H9 (cell line): ENCODE results near the gene NUP35. TPM values are rescaled to one million over a fixed set of nuclear protein-coding genes. Genes with fewer than 3 reads are reported as not detected.

Experiments
- DNase-seq: peaks from one replicate; pipeline ENCODE4 v3.0.0-alpha.2; 2017
- H2AFZ ChIP-seq: one replicate; pipeline ENCODE4 v1.6.1; 2013; ENCODE audit warnings: mild to moderate bottlenecking, low read length, control low read depth, moderate library complexity
- H2AK5ac ChIP-seq: 2 replicates; pipeline ENCODE4 v1.6.1; 2013; ENCODE audit warnings: low read length, control low read depth, mixed read lengths; ENCODE audit not compliant: insufficient read length
- H2BK120ac ChIP-seq: one replicate; pipeline ENCODE4 v1.6.1; 2013; ENCODE audit warnings: low read depth, mild to moderate bottlenecking, low read length, control low read depth, inconsistent platforms; ENCODE audit not compliant: poor library complexity, severe bottlenecking
- H2BK12ac ChIP-seq: 2 replicates; pipeline ENCODE4 v1.6.1; 2013; ENCODE audit warnings: low read length, control low read depth, mixed read lengths, low read depth; ENCODE audit not compliant: insufficient read length
- H2BK15ac ChIP-seq: 2 replicates; pipeline ENCODE4 v1.6.1; 2013; ENCODE audit warnings: low read depth, low read length, control low read depth
- H2BK20ac ChIP-seq: one replicate; pipeline ENCODE4 v1.6.1; 2013; ENCODE audit warnings: low read depth, mild to moderate bottlenecking, low read length, control low read depth, inconsistent platforms; ENCODE audit not compliant: poor library complexity, severe bottlenecking
- H2BK5ac ChIP-seq: 2 replicates; pipeline ENCODE4 v1.6.1; 2013; ENCODE audit warnings: low read length, control low read depth, mixed read lengths; ENCODE audit not compliant: insufficient read length
- H3K14ac ChIP-seq: 2 replicates; pipeline ENCODE4 v1.6.1; 2013; ENCODE audit warnings: low read length, control low read depth; ENCODE audit not compliant: insufficient read depth
- H3K18ac ChIP-seq: 2 replicates; pipeline ENCODE4 v1.6.1; 2013; ENCODE audit warnings: low read depth, mild to moderate bottlenecking, mixed read lengths, low read length, control low read depth; ENCODE audit not compliant: insufficient read length
- H3K23ac ChIP-seq: 2 replicates; pipeline ENCODE4 v1.6.1; 2013; ENCODE audit warnings: low read length, control low read depth, mixed read lengths, low read depth; ENCODE audit not compliant: insufficient read length
- H3K23me2 ChIP-seq: 2 replicates; pipeline ENCODE4 v1.6.1; 2013; ENCODE audit warnings: low read depth, mild to moderate bottlenecking, mixed read lengths, low read length, control low read depth; ENCODE audit not compliant: insufficient read length, poor library complexity, severe bottlenecking
- H3K27ac ChIP-seq: 2 replicates; pipeline ENCODE4 v1.5.1; 2013; ENCODE audit warnings: low read length, control low read depth, mixed read lengths, low read depth; ENCODE audit not compliant: insufficient read length
- H3K27me3 ChIP-seq: 2 replicates; pipeline ENCODE4 v1.6.1; 2013; ENCODE audit warnings: low read length, control low read depth, inconsistent platforms; ENCODE audit not compliant: insufficient read depth
- H3K4ac ChIP-seq: 2 replicates; pipeline ENCODE4 v1.6.1; 2013; ENCODE audit warnings: low read depth, mild to moderate bottlenecking, control low read depth, inconsistent platforms, low read length, moderate library complexity
- H3K4me1 ChIP-seq: 2 replicates; pipeline ENCODE4 v1.6.1; 2013; ENCODE audit warnings: low read length, control low read depth, inconsistent platforms; ENCODE audit not compliant: insufficient read depth
- H3K4me2 ChIP-seq: 2 replicates; pipeline ENCODE4 v1.6.1; 2013; ENCODE audit warnings: low read length, control low read depth, mixed read lengths; ENCODE audit not compliant: insufficient read length, insufficient read depth
- H3K56ac ChIP-seq: 2 replicates; pipeline ENCODE4 v1.6.1; 2013; ENCODE audit warnings: low read depth, mild to moderate bottlenecking, mixed read lengths, low read length, control low read depth; ENCODE audit not compliant: insufficient read length
- H3K79me1 ChIP-seq: 2 replicates; pipeline ENCODE4 v1.6.1; 2013; ENCODE audit warnings: low read depth, mild to moderate bottlenecking, moderate library complexity, low read length, control low read depth, inconsistent platforms; ENCODE audit not compliant: insufficient read depth, poor library complexity, severe bottlenecking
- H3K79me2 ChIP-seq: 2 replicates; pipeline ENCODE4 v1.6.1; 2013; ENCODE audit warnings: low read length, control low read depth, inconsistent platforms; ENCODE audit not compliant: insufficient read depth
- H3K9ac ChIP-seq: 2 replicates; pipeline ENCODE4 v1.6.1; 2013; ENCODE audit warnings: low read length, control low read depth, mixed read lengths; ENCODE audit not compliant: insufficient read length; ENCODE audit errors: extremely low read depth
- H3K9me3 ChIP-seq: one replicate; pipeline ENCODE4 v1.6.1; 2013; ENCODE audit warnings: low read depth, low read length, inconsistent platforms; ENCODE audit not compliant: control insufficient read depth
- H3T11ph ChIP-seq: one replicate; pipeline ENCODE4 v1.6.1; 2013; ENCODE audit warnings: mild to moderate bottlenecking, low read length, control low read depth, inconsistent platforms
- H4K20me1 ChIP-seq: one replicate; pipeline ENCODE4 v1.6.1; 2013; ENCODE audit not compliant: control insufficient read depth, insufficient read length, insufficient read depth
- H4K5ac ChIP-seq: 2 replicates; pipeline ENCODE4 v1.6.1; 2013; ENCODE audit warnings: low read depth, mild to moderate bottlenecking, mixed read lengths, low read length, control low read depth; ENCODE audit not compliant: insufficient read length
- H4K8ac ChIP-seq: replicated peaks from 2 replicates; pipeline ENCODE4 v1.6.1; 2013; ENCODE audit warnings: low read length, control low read depth, mixed read lengths, low read depth; ENCODE audit not compliant: insufficient read length
- H4K91ac ChIP-seq: 2 replicates; pipeline ENCODE4 v1.6.1; 2013; ENCODE audit warnings: low read depth, mild to moderate bottlenecking, moderate library complexity, mixed read lengths, low read length, control low read depth; ENCODE audit not compliant: insufficient read length
- H3K27ac Mint-ChIP-seq, 3 experiments: 2 replicates in 2 of 3; 3 replicates in 1 of 3; pipeline ENCODE4 v1.8.0; 2020 to 2021; ENCODE audit warnings: mixed read lengths in 3 of 3, mild to moderate bottlenecking in 1 of 3, moderate library complexity in 1 of 3
- H3K27me3 Mint-ChIP-seq: 2 replicates; pipeline ENCODE4 v1.8.0; 2021; ENCODE audit warnings: low read depth, mild to moderate bottlenecking, moderate library complexity, mixed read lengths
- H3K36me3 Mint-ChIP-seq, 3 experiments: 2 replicates in 2 of 3; 3 replicates in 1 of 3; pipeline ENCODE4 v1.8.0; 2020 to 2021; ENCODE audit warnings: low read depth in 3 of 3, mixed read lengths in 3 of 3; ENCODE audit not compliant: insufficient read depth in 1 of 3
- H3K4me1 Mint-ChIP-seq, 2 experiments: 2 replicates each; pipeline ENCODE4 v1.8.0; 2020; ENCODE audit warnings: mixed read lengths in 2 of 2
- H3K4me3 Mint-ChIP-seq, 2 experiments: 2 replicates in 1 of 2; 3 replicates in 1 of 2; pipeline ENCODE4 v1.8.0; 2020 to 2021; ENCODE audit warnings: mild to moderate bottlenecking in 2 of 2, mixed read lengths in 2 of 2, moderate library complexity in 1 of 2
- H3K9me3 Mint-ChIP-seq, 2 experiments: 2 replicates in 1 of 2; 3 replicates in 1 of 2; pipeline ENCODE4 v1.8.0; 2020; ENCODE audit warnings: mild to moderate bottlenecking in 2 of 2, mixed read lengths in 2 of 2, moderate library complexity in 1 of 2
- WGBS: extraction: QIAGEN DNeasy Blood & Tissue Kit; methylation state at CpG from one replicate; pipeline ENCODE4 v1.1.7; 2013; ENCODE audit warnings: missing lambda C conversion rate, low lambda C conversion rate, mixed read lengths; ENCODE audit not compliant: insufficient read length; ENCODE audit errors: extremely low coverage; 5-methylcytosine and 5-hydroxymethylcytosine counted together
- total RNA-seq: library from RNA; stranded (reverse); gene quantifications from 2 replicates; pipeline ENCODE4 v1.2.1, GENCODE V29; 2021
- TF ChIP-seq, protein P1 (sequence below): fragments of 200-600 bp; sonication (generic); conservative IDR thresholded peaks from 3 replicates; pipeline ENCODE4 v1.8.0; 2021; ENCODE audit warnings: antibody characterized with exemption, mild to moderate bottlenecking

NUP35 gene
- total RNA-seq, 1 experiment from 2014 or later = 53.6 TPM

DNA sequence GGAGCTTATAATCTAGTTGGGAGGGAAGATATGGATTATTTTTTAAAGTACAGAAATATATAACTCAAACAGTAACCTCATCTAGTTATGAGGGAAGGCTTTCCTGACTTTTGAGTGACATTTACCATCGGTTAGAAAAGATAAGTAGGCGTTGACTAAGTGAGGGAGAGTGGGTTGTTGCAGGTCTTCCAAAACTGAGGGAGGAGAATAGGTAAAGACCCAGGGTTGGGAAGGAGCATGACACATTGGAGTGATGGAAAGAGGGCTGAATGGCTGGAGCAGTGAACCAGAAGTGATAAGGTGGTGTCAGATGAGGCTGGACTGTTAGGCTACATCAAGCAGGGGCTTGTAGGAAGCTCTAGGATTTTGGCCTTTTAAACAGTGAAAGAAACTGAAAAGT lies 10.6 kb upstream of the NUP35 start:
- Histone ChIP-seq H3K4me1 (no peaks in the 10 kb centered on the region), H3K23ac (no peak overlapping the region), H3K23me2 (no peaks in the 10 kb centered on the region), H3K14ac (no peak overlapping the region), H2BK120ac (no peak overlapping the region), H3K9me3 (no peaks in the 10 kb centered on the region), H3K79me2 (no peaks in the 10 kb centered on the region), H2BK20ac (no peak overlapping the region), H4K8ac (no peak overlapping the region), H4K5ac (no peak overlapping the region), H3K27me3 (no peaks in the 10 kb centered on the region), H2BK15ac (no peak overlapping the region), H4K91ac (no peak overlapping the region), H2AFZ (no peak overlapping the region), H3T11ph (no peak overlapping the region), H3K27ac (no peak overlapping the region), H3K79me1 (no peaks in the 10 kb centered on the region), H3K9ac (no peak overlapping the region), H3K4ac (no peak overlapping the region), H3K4me2 (no peak overlapping the region), H2BK12ac (no peak overlapping the region), H3K56ac (no peak overlapping the region), H4K20me1 (no peaks in the 10 kb centered on the region), H2BK5ac (no peak overlapping the region), H2AK5ac (no peak overlapping the region), H3K18ac (no peak overlapping the region)
- no peaks in the 10 kb centered on the region for H3K36me3 Mint-ChIP-seq
- H3K9me3 Mint-ChIP-seq = no peaks in the 10 kb centered on the region
- H3K4me1 Mint-ChIP-seq = no peaks in the 10 kb centered on the region
- DNase-seq = no peak
- H3K4me3 Mint-ChIP-seq = no peak overlapping the region
- H3K27ac Mint-ChIP-seq = no peak overlapping the region
- TF ChIP-seq, protein P1, sequence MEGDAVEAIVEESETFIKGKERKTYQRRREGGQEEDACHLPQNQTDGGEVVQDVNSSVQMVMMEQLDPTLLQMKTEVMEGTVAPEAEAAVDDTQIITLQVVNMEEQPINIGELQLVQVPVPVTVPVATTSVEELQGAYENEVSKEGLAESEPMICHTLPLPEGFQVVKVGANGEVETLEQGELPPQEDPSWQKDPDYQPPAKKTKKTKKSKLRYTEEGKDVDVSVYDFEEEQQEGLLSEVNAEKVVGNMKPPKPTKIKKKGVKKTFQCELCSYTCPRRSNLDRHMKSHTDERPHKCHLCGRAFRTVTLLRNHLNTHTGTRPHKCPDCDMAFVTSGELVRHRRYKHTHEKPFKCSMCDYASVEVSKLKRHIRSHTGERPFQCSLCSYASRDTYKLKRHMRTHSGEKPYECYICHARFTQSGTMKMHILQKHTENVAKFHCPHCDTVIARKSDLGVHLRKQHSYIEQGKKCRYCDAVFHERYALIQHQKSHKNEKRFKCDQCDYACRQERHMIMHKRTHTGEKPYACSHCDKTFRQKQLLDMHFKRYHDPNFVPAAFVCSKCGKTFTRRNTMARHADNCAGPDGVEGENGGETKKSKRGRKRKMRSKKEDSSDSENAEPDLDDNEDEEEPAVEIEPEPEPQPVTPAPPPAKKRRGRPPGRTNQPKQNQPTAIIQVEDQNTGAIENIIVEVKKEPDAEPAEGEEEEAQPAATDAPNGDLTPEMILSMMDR = no peak
- H3K27me3 Mint-ChIP-seq = no peaks in the 10 kb centered on the region
- WGBS = no CpG with 5 or more reads among the region's 2 CpGs
